Peyer's patch (tissue), 4 donors: ENCODE data around the gene ADCY9. TPM values are rescaled to one million over a fixed set of nuclear protein-coding genes. Genes with fewer than 3 reads are reported as not detected.

Source experiments
- DNase-seq, 3 donors: peaks; one replicate each; pipeline ENCODE4 v3.0.0-alpha.2; 2017 to 2019
- H3K27ac ChIP-seq, 4 donors: fragments of 200-600 bp; sonication (generic); one replicate each; pipeline ENCODE4 v1.5.1; 2016 to 2019
- H3K27me3 ChIP-seq, 2 donors: fragments of 200-600 bp; sonication (generic); one replicate each; pipeline ENCODE4 v1.5.1; 2019
- H3K36me3 ChIP-seq, 3 donors: fragments of 200-600 bp; sonication (generic); one replicate each; pipeline ENCODE4 v1.5.1; 2016 to 2019
- H3K4me1 ChIP-seq, 4 donors: fragments of 200-600 bp; sonication (generic); one replicate each; pipeline ENCODE4 v1.5.1; 2016 to 2019
- H3K4me3 ChIP-seq, 4 donors: fragments of 200-600 bp; sonication (generic); 1 replicate in 3 of 4; 2 replicates in 1 of 4; pipeline ENCODE4 v1.5.1; 2016 to 2019; ENCODE audit warnings: mild to moderate bottlenecking in 1 of 4
- H3K9me3 ChIP-seq, 4 donors: fragments of 200-600 bp; sonication (generic); one replicate each; pipeline ENCODE4 v1.5.1; 2016 to 2019; ENCODE audit warnings: mild to moderate bottlenecking in 1 of 4
- CTCF ChIP-seq, 6 experiments: fragments of 450-650 bp in 4 of 6; fragments of 200-600 bp in 2 of 6; sonication (generic) in 1 of 6; IDR thresholded peaks; one replicate each; pipeline ENCODE4 v1.5.1; 2017 to 2019; ENCODE audit warnings: antibody characterized with exemption in 6 of 6, mild to moderate bottlenecking in 3 of 6, moderate library complexity in 1 of 6
- POLR2A ChIP-seq, 2 donors: fragments of 450-650 bp; IDR thresholded peaks; one replicate each; pipeline ENCODE4 v1.5.1; 2017; ENCODE audit warnings: antibody characterized with exemption in 2 of 2, mild to moderate bottlenecking in 2 of 2, moderate library complexity in 2 of 2
- total RNA-seq, 4 donors: library from RNA; depleted of rRNA; stranded (reverse); fragments of >200 nt; gene quantifications; one replicate each; pipeline ENCODE4 v1.1.0, GENCODE V29; 2016

ADCY9 gene
- total RNA-seq, 4 donors from 2014 or later: 19.8 to 47.3 (median 44.0) TPM

DNA sequence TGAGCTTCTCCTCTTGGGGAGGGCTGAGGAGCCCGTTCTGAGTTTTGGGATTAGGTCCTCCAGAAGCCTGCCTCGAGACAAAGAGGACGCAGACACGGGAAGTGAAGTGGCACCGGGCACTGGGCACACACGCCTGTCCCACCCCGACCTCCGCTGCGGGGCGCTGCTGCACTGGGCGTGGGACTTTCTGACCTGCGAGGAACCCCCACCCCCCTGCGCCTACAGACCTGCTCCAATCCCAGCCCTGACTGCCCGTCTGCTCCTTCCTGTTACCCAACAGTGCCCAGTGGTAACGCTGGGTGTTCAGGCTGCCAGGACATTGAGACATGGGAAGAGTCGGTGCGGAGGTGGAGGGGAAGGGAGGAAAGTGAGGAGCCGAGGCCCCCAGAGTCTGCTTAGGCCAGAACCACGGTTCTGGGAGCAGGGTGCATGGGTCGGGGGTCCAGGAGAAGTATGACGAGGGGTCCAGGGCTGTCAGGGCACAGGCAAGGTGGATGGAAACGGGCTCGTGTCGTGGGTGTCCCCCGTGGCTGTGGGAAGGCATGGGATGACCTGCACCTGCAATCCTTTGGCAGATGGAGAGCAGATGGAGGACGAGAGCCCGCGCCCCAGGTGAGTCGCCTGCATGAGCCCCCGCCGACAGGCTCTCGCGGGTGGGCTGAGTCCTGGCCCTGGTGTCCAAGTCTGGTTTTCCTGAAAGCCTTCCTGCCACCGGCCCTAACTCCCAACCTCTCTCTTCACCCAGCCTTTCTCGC is 123.8 kb downstream of the ADCY9 start:
- Histone ChIP-seq H3K36me3 (peaks cover 0 to under 1% (median 0%) of the 10 kb centered on the region in 3 donors), H3K27ac (no peak overlapping the region), H3K4me1 (no peaks in the 10 kb centered on the region), H3K9me3 (no peaks in the 10 kb centered on the region), H3K27me3 (no peaks in the 10 kb centered on the region), H3K4me3 (no peak overlapping the region)
- DNase-seq: no peak
- no peak for TF ChIP-seq CTCF (IDR thresholded peaks at IDR 0.05)
- no peak for TF ChIP-seq POLR2A (IDR thresholded peaks at IDR 0.05)

DNA sequence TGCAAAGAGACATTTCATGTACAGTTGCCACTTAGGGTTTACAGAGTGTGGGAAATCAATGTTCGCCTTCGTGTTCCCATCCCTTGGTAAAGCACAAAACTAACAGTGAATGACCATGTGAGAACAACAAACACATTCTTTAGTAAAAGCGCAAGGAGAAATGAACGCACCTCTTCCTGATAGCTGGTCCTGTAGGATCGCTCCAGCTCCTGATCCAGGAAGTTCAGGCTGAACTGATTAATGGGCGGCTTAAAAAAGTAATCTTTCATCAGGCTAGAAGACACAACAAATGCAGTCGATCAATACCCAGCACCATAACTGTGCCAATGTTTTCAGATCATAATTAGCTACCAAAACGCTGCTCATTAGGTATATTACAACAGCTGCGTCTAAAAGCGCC is 127.4 kb downstream of the ADCY9 start:
- TF ChIP-seq CTCF (IDR thresholded peaks at IDR 0.05) (no peak), POLR2A (IDR thresholded peaks at IDR 0.05) (no peak)
- H3K36me3 ChIP-seq: peaks cover 0 to 8% (median 0%) of the 10 kb centered on the region in 3 donors
- no peaks in the 10 kb centered on the region for H3K27me3 ChIP-seq
- H3K27ac ChIP-seq: no peak overlapping the region
- no peak for DNase-seq
- no peaks in the 10 kb centered on the region for H3K9me3 ChIP-seq
- no peak overlapping the region for H3K4me3 ChIP-seq
- no peaks in the 10 kb centered on the region for H3K4me1 ChIP-seq

- no peaks in the 10 kb centered on the region for H3K27me3 ChIP-seq
- H3K27ac ChIP-seq: no peak overlapping the region
- H3K36me3 ChIP-seq: peaks cover 0 to 8% (median 0%) of the 10 kb centered on the region in 3 donors
- no peaks in the 10 kb centered on the region for H3K9me3 ChIP-seq
- DNase-seq: no peak
- H3K4me1 ChIP-seq: peaks cover 0 to 6% (median 0%) of the 10 kb centered on the region in 4 donors
- no peak overlapping the region for H3K4me3 ChIP-seq
- TF ChIP-seq CTCF (IDR thresholded peaks at IDR 0.05) (no peak), POLR2A (IDR thresholded peaks at IDR 0.05) (no peak)
Measured at GRCh38 chr16:3988011-3988410, 128.2 kb downstream of the ADCY9 start.

DNA sequence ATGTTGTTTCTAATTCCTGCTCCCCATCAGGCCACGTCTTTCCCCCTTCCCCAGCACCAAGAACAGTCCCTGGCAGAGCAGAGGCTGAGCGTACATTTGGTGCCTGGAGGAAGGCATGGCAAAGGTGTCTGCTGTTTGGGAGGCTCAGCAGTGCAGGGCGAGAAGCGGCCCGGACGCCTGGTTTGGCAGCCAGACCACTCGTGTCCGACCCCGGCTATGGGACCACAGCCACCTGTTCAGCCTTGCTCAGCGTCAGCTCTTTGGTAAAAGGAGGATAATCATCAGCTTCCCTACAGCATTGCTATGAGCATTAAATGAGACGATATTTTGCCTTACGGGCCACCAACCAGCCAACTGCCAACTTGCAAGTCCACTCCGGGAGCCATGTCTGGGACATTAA is 129.0 kb downstream of the ADCY9 start:
- no peak overlapping the region for H3K4me3 ChIP-seq
- no peak for DNase-seq
- TF ChIP-seq CTCF (IDR thresholded peaks at IDR 0.05): no peak
- no peak for TF ChIP-seq POLR2A (IDR thresholded peaks at IDR 0.05)
- no peak overlapping the region for H3K27ac ChIP-seq
- peaks cover 0 to 9% (median 0%) of the 10 kb centered on the region in 4 donors for H3K4me1 ChIP-seq
- peaks cover 0 to 16% (median 0%) of the 10 kb centered on the region in 3 donors for H3K36me3 ChIP-seq
- no peaks in the 10 kb centered on the region for H3K27me3 ChIP-seq
- no peaks in the 10 kb centered on the region for H3K9me3 ChIP-seq

DNA sequence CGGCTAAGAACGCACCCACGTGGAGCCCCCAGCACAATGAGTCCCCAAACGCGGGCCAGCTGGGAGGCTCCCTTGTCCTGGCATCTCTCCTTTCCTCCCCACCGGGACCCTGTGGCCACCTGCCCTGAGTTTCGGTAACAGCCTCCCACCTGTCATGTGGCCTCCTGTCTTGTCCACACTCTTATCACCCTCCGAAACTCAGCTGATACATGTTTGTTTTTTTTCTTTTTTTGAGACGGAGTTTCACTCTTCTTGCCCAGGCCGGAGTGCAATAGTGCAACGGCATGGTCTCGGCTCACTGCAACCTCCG is 130.1 kb downstream of the ADCY9 start:
- Histone ChIP-seq H3K27me3 (no peaks in the 10 kb centered on the region), H3K4me1 (peaks cover 0 to 9% (median 0%) of the 10 kb centered on the region in 4 donors), H3K9me3 (no peaks in the 10 kb centered on the region), H3K36me3 (peaks cover 0 to 19% (median 0%) of the 10 kb centered on the region in 3 donors), H3K4me3 (no peak overlapping the region), H3K27ac (no peak overlapping the region)
- no peak for DNase-seq
- no peak for TF ChIP-seq CTCF (IDR thresholded peaks at IDR 0.05)
- TF ChIP-seq POLR2A (IDR thresholded peaks at IDR 0.05): no peak
